Measurements from ENCODE around the gene MAP2K3.
"Not testable (repeated sequence)": the region's sequence is repeated elsewhere in the genome, so short reads cannot be mapped to it uniquely, and the experiment has no call there.

MAP2K3 gene

GRCh38 chr17:21328778-21329177 lies 44.3 kb downstream of the MAP2K3 start:
- not testable (repeated sequence) for DNase-seq (ENCODE audit: low spot score)

GRCh38 chr17:21330436-21331160 lies 46.1 kb downstream of the MAP2K3 start:
- no peak for DNase-seq (ENCODE audit: low spot score)

GRCh38 chr17:21336541-21337294 lies 52.2 kb downstream of the MAP2K3 start:
- not testable (repeated sequence) for DNase-seq (ENCODE audit: low spot score)

- not testable (repeated sequence) for DNase-seq (ENCODE audit: low spot score)
Observed at GRCh38 chr17:21337981-21338625, 53.6 kb downstream of the MAP2K3 start.

- DNase-seq (ENCODE audit: low spot score): no peak
Observed at GRCh38 chr17:21339011-21339410, 54.5 kb downstream of the MAP2K3 start.

- DNase-seq (ENCODE audit: low spot score): not testable (repeated sequence)
Observed at GRCh38 chr17:21339571-21339970, 55.1 kb downstream of the MAP2K3 start.

GRCh38 chr17:21340407-21340806 lies 55.9 kb downstream of the MAP2K3 start:
- DNase-seq (ENCODE audit: low spot score): not testable (repeated sequence)

- DNase-seq (ENCODE audit: low spot score): not testable (repeated sequence)
Observed at GRCh38 chr17:21341279-21341678, 56.8 kb downstream of the MAP2K3 start.

GRCh38 chr17:21341925-21342540 lies 57.5 kb downstream of the MAP2K3 start:
- not testable (repeated sequence) for DNase-seq (ENCODE audit: low spot score)

GRCh38 chr17:21343061-21343949 lies 58.8 kb downstream of the MAP2K3 start:
- not testable (repeated sequence) for DNase-seq (ENCODE audit: low spot score)

- not testable (repeated sequence) for DNase-seq (ENCODE audit: low spot score)
Observed at GRCh38 chr17:21344801-21345200, 60.3 kb downstream of the MAP2K3 start.

GRCh38 chr17:21345236-21345635 lies 60.7 kb downstream of the MAP2K3 start:
- no peak for DNase-seq (ENCODE audit: low spot score)

GRCh38 chr17:21346107-21346506 lies 61.6 kb downstream of the MAP2K3 start:
- not testable (repeated sequence) for DNase-seq (ENCODE audit: low spot score)

- DNase-seq (ENCODE audit: low spot score): not testable (repeated sequence)
Observed at GRCh38 chr17:21346651-21347250, 62.2 kb downstream of the MAP2K3 start.

- not testable (repeated sequence) for DNase-seq (ENCODE audit: low spot score)
Observed at GRCh38 chr17:21347660-21348059, 63.1 kb downstream of the MAP2K3 start.

GRCh38 chr17:21348081-21348925 lies 63.8 kb downstream of the MAP2K3 start:
- DNase-seq (ENCODE audit: low spot score): not testable (repeated sequence)

- DNase-seq (ENCODE audit: low spot score): not testable (repeated sequence)
Observed at GRCh38 chr17:21348926-21349261, 64.4 kb downstream of the MAP2K3 start.

GRCh38 chr17:21349358-21350050 lies 65.0 kb downstream of the MAP2K3 start:
- not testable (repeated sequence) for DNase-seq (ENCODE audit: low spot score)

- DNase-seq (ENCODE audit: low spot score): not testable (repeated sequence)
Observed at GRCh38 chr17:21350495-21350894, 66.0 kb downstream of the MAP2K3 start.

All from CD4-positive, alpha-beta T cell treated with Interleukin-15 for 4 hours (primary cell).